DOHH2 (cell line): ENCODE results near the gene MRPL1.
"Not testable (repeated sequence)": the region's sequence is repeated elsewhere in the genome, so short reads cannot be mapped to it uniquely, and the experiment has no call there.

ENCODE experiments used
- H3F3A ChIP-seq: fragments of 200-600 bp; sonication (generic), shearing (Covaris generic); 2 replicates; pipeline ENCODE4 v1.6.0; 2016; ENCODE audit warnings: antibody characterized with exemption, mild to moderate bottlenecking; ENCODE audit not compliant: control insufficient read depth, insufficient read depth
- H3K27ac ChIP-seq: fragments of 200-600 bp; sonication (generic); 2 replicates; pipeline ENCODE4 v1.5.1; 2014; ENCODE audit warnings: low read depth, mild to moderate bottlenecking, low read length, moderate library complexity
- H3K27me3 ChIP-seq: fragments of 200-600 bp; sonication (generic); 2 replicates; pipeline ENCODE4 v1.6.1; 2014; ENCODE audit warnings: mild to moderate bottlenecking, low read length, mixed read lengths; ENCODE audit not compliant: control insufficient read depth
- H3K36me3 ChIP-seq: fragments of 200-600 bp; sonication (generic); 2 replicates; pipeline ENCODE4 v1.6.1; 2014; ENCODE audit warnings: mild to moderate bottlenecking, low read length, moderate library complexity, mixed read lengths; ENCODE audit not compliant: control insufficient read depth
- H3K4me1 ChIP-seq: fragments of 200-600 bp; sonication (generic); 2 replicates; pipeline ENCODE4 v1.6.1; 2014; ENCODE audit warnings: mild to moderate bottlenecking, low read length, mixed read lengths; ENCODE audit not compliant: control insufficient read depth
- H3K4me2 ChIP-seq: fragments of 200-600 bp; sonication (generic); 2 replicates; pipeline ENCODE4 v1.6.0; 2014; ENCODE audit warnings: mild to moderate bottlenecking, low read length, moderate library complexity
- H3K4me3 ChIP-seq: fragments of 200-600 bp; sonication (generic); 2 replicates; pipeline ENCODE4 v1.5.1; 2014; ENCODE audit warnings: mild to moderate bottlenecking, low read length, mixed read lengths
- H3K79me2 ChIP-seq: fragments of 200-600 bp; sonication (generic); 2 replicates; pipeline ENCODE4 v1.6.1; 2014; ENCODE audit warnings: mild to moderate bottlenecking, low read length, mixed read lengths; ENCODE audit not compliant: control insufficient read depth
- H3K9me2 ChIP-seq: fragments of 200-600 bp; sonication (generic); replicated peaks from 2 replicates; pipeline ENCODE4 v1.6.1; 2014; ENCODE audit warnings: mild to moderate bottlenecking, low read length, mixed read lengths; ENCODE audit not compliant: control insufficient read depth
- H3K9me3 ChIP-seq: fragments of 200-600 bp; sonication (generic); 2 replicates; pipeline ENCODE4 v1.6.1; 2014; ENCODE audit warnings: antibody characterized with exemption, low read length, mixed read lengths; ENCODE audit not compliant: control insufficient read depth, insufficient read depth
- H4K20me1 ChIP-seq: fragments of 200-600 bp; sonication (generic); 2 replicates; pipeline ENCODE4 v1.6.0; 2014; ENCODE audit warnings: low read depth, mild to moderate bottlenecking, antibody characterized with exemption, low read length, moderate library complexity; ENCODE audit not compliant: control insufficient read depth, insufficient read depth
- EZH2phosphoT487 ChIP-seq: fragments of 200-600 bp; sonication (generic); IDR thresholded peaks from 2 replicates; pipeline ENCODE4 v1.6.1; 2017; ENCODE audit warnings: borderline replicate concordance, mild to moderate bottlenecking, antibody characterized with exemption, low read length, moderate library complexity, mixed read lengths
- TF ChIP-seq, protein P1 (sequence below): fragments of 200-600 bp; sonication (generic); IDR thresholded peaks from one replicate; pipeline ENCODE4 v1.5.1; 2014; ENCODE audit warnings: antibody characterized with exemption, mild to moderate bottlenecking, low read depth, low read length; ENCODE audit not compliant: poor library complexity, severe bottlenecking

MRPL1 gene

DNA sequence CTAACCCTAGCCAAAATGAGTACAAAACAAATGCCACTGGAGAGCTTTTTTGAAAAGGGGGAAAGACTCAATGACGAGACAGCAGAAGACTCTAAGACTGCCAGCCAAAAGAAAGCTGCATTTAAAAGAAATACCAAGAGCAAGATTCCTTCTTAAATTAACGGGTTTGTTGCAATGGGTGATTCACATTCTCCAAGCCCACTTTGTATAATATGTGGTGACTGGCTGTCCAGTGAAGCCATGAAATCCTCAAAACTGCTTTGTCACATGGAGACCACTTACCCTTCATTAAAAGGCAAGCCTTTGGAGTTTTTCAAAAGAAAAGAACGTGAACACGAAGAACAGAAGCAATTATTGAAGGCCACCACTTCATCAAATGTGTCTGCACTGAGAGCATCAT, 68.2 kb downstream of the MRPL1 start:
- no peak overlapping the region for H3K27ac ChIP-seq
- no peaks in the 10 kb centered on the region for H3K9me3 ChIP-seq
- no peaks in the 10 kb centered on the region for H3K79me2 ChIP-seq
- H3K4me3 ChIP-seq = no peak overlapping the region
- no peak overlapping the region for H3K4me2 ChIP-seq
- H3K4me1 ChIP-seq = no peaks in the 10 kb centered on the region
- H3F3A ChIP-seq = no peaks in the 10 kb centered on the region
- H3K36me3 ChIP-seq = peaks cover 19% of the 10 kb centered on the region
- no peak for TF ChIP-seq EZH2phosphoT487
- TF ChIP-seq, protein P1, sequence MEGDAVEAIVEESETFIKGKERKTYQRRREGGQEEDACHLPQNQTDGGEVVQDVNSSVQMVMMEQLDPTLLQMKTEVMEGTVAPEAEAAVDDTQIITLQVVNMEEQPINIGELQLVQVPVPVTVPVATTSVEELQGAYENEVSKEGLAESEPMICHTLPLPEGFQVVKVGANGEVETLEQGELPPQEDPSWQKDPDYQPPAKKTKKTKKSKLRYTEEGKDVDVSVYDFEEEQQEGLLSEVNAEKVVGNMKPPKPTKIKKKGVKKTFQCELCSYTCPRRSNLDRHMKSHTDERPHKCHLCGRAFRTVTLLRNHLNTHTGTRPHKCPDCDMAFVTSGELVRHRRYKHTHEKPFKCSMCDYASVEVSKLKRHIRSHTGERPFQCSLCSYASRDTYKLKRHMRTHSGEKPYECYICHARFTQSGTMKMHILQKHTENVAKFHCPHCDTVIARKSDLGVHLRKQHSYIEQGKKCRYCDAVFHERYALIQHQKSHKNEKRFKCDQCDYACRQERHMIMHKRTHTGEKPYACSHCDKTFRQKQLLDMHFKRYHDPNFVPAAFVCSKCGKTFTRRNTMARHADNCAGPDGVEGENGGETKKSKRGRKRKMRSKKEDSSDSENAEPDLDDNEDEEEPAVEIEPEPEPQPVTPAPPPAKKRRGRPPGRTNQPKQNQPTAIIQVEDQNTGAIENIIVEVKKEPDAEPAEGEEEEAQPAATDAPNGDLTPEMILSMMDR = no peak
- no peaks in the 10 kb centered on the region for H3K27me3 ChIP-seq
- H4K20me1 ChIP-seq = no peaks in the 10 kb centered on the region
- no peaks in the 10 kb centered on the region for H3K9me2 ChIP-seq

DNA sequence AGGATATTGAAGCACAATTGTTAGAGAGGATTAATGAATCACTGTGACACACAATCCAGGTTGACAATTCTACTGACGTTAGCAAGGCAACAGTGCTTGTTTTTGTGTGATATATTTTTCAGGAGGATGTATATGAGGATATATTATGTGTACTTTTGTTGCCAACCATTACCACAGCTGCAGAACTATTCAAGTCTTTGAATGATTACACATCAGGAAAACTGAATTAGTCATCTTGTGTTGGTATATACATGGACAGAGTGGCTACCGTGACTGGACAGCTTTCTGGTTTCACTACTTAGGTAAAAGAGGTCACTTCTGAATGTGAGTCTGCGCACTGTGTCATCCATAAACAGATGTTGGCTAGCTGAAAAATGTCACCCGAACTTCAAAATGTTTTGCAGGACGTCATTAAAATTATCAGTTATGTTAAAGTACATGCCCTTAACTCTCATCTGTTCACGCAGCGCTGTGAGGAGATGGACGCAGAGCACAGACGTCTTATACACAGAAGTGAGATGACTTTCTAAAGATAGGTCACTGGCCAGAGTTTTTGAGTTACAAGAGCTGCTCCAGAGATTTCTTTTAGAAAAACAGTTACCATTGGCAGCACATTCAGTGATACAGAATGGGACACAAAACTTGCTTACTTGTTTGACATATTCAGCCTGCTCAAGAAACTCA, 69.0 kb downstream of the MRPL1 start:
- no peaks in the 10 kb centered on the region for H3K27me3 ChIP-seq
- H3K36me3 ChIP-seq = peaks cover 19% of the 10 kb centered on the region
- H3K9me2 ChIP-seq = no peaks in the 10 kb centered on the region
- H3K79me2 ChIP-seq = no peaks in the 10 kb centered on the region
- no peaks in the 10 kb centered on the region for H3K4me1 ChIP-seq
- H3K4me3 ChIP-seq = no peak overlapping the region
- no peaks in the 10 kb centered on the region for H4K20me1 ChIP-seq
- H3K4me2 ChIP-seq = no peak overlapping the region
- TF ChIP-seq, protein P1 = no peak
- TF ChIP-seq EZH2phosphoT487 = no peak
- H3F3A ChIP-seq = no peaks in the 10 kb centered on the region
- H3K27ac ChIP-seq = no peak overlapping the region
- H3K9me3 ChIP-seq = no peaks in the 10 kb centered on the region

DNA sequence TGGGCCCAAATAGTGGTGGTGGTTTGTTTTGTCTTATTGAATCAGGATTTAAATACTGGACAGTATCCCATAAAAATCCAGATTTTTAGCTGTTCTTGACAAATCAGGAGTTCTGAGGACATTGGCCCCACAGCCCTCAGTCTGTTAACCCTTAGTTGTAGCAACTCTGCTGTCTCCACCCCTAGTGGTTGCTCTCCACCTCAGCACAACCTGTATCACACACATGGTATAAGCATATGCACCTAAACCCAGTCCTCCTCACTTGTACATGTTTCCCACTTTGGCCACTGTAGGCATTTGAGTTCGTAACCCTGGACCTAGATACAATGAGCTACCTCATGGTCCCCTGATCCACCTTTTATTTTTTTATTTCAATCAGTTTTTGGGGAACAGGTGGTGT, 75.9 kb downstream of the MRPL1 start:
- H3K27ac ChIP-seq = no peak overlapping the region
- H3K79me2 ChIP-seq = no peaks in the 10 kb centered on the region
- TF ChIP-seq EZH2phosphoT487 = no peak
- TF ChIP-seq, protein P1 = no peak
- no peaks in the 10 kb centered on the region for H3K27me3 ChIP-seq
- no peaks in the 10 kb centered on the region for H3K9me3 ChIP-seq
- H3F3A ChIP-seq = no peaks in the 10 kb centered on the region
- H3K36me3 ChIP-seq = no peaks in the 10 kb centered on the region
- no peak overlapping the region for H3K4me3 ChIP-seq
- H3K9me2 ChIP-seq = no peaks in the 10 kb centered on the region
- H4K20me1 ChIP-seq = no peaks in the 10 kb centered on the region
- no peak overlapping the region for H3K4me2 ChIP-seq
- H3K4me1 ChIP-seq = no peaks in the 10 kb centered on the region

DNA sequence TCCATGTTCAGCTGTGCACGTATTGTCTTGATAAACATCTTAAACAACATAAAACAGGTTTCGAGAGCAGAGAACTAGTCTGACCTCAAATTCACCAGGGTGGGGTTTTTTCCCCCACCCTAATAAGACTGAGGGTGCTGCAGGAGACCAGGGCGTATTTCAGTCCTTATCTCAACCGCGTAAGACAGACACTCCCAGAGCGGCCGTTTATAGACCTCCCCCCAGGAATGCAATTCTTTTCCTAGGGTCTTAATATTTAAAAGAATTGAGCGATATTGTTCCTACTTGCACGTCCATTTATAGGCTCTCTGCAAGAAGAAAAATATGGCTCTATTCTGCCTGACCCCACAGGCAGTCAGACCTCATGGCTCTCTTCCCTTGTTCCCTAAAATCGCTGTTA, 83.3 kb downstream of the MRPL1 start:
- not testable (repeated sequence) for H3K9me2 ChIP-seq, H3K27me3 ChIP-seq, H3F3A ChIP-seq, H3K4me1 ChIP-seq, H3K4me2 ChIP-seq, H4K20me1 ChIP-seq, H3K79me2 ChIP-seq, H3K4me3 ChIP-seq, H3K9me3 ChIP-seq, H3K27ac ChIP-seq
- peaks cover 14% of the 10 kb centered on the region for H3K36me3 ChIP-seq
